ENCODE measurements around the gene APOL5.
"Not testable (repeated sequence)": the region's sequence is repeated elsewhere in the genome, so short reads cannot be mapped to it uniquely, and the experiment has no call there.

The APOL5 gene

GRCh38 chr22:35717572-35717971 is at the start of gene APOL5:
Gene APOL5, plus strand, starts transcription at chr22:35717872. Its CDS starts 0 bp downstream, at chr22:35717872.
- TF ChIP-seq FOXP2 (optimal IDR thresholded peaks at IDR 0.05; ENCODE audit: control extremely low read depth, extremely low read length, insufficient read depth) (no peak), POLR2AphosphoS5 (IDR thresholded peaks at IDR 0.05; ENCODE audit: borderline replicate concordance, low read depth, low read length) (no peak), EZH2 (IDR thresholded peaks at IDR 0.05) (no peak)
- Histone ChIP-seq H3K9ac (ENCODE audit: insufficient read length) (no peak within 1 kb of the TSS), H3K9me3 (ENCODE audit: low read depth, low read length) (no peaks in the 10 kb centered on the region), H3K4me3 (no peak within 1 kb of the TSS), H3K27ac (no peak within 1 kb of the TSS), H3K36me3 (ENCODE audit: insufficient read depth, low read length) (no peaks in the 10 kb centered on the region)
- DNase-seq (ENCODE audit: low read depth, low spot score), result no peak

GRCh38 chr22:35674335-35674734 is 43.3 kb upstream of the APOL5 start:
- TF ChIP-seq EZH2 (IDR thresholded peaks at IDR 0.05) (no peak), FOXP2 (optimal IDR thresholded peaks at IDR 0.05; ENCODE audit: control extremely low read depth, extremely low read length, insufficient read depth) (no peak), POLR2AphosphoS5 (IDR thresholded peaks at IDR 0.05; ENCODE audit: borderline replicate concordance, low read depth, low read length) (no peak)
- no peak overlapping the region for H3K27ac ChIP-seq
- no peak overlapping the region for H3K4me3 ChIP-seq
- H3K9me3 ChIP-seq (ENCODE audit: low read depth, low read length), result no peaks in the 10 kb centered on the region
- DNase-seq (ENCODE audit: low read depth, low spot score), result no peak
- H3K36me3 ChIP-seq (ENCODE audit: insufficient read depth, low read length), result no peaks in the 10 kb centered on the region
- H3K9ac ChIP-seq (ENCODE audit: insufficient read length), result no peak overlapping the region

- DNase-seq (ENCODE audit: low read depth, low spot score); H3K36me3 ChIP-seq (ENCODE audit: insufficient read depth, low read length): not testable (repeated sequence)
Measured at GRCh38 chr22:35676065-35676464, 41.6 kb upstream of the APOL5 start.

GRCh38 chr22:35677460-35678187 is 40.0 kb upstream of the APOL5 start:
- Histone ChIP-seq H3K9ac (ENCODE audit: insufficient read length) (no peak overlapping the region), H3K36me3 (ENCODE audit: insufficient read depth, low read length) (no peaks in the 10 kb centered on the region), H3K4me3 (no peak overlapping the region), H3K27ac (no peak overlapping the region), H3K9me3 (ENCODE audit: low read depth, low read length) (peaks cover 3% of the 10 kb centered on the region; the same call in 1 of the 2 replicates)
- no peak for DNase-seq (ENCODE audit: low read depth, low spot score)
- no peak for TF ChIP-seq EZH2 (IDR thresholded peaks at IDR 0.05)
- no peak for TF ChIP-seq POLR2AphosphoS5 (IDR thresholded peaks at IDR 0.05; ENCODE audit: borderline replicate concordance, low read depth, low read length)
- no peak for TF ChIP-seq FOXP2 (optimal IDR thresholded peaks at IDR 0.05; ENCODE audit: control extremely low read depth, extremely low read length, insufficient read depth)

More at GRCh38 chr22:35676065-35676464, 41.6 kb upstream of the APOL5 start:
- not testable (repeated sequence) for H3K27ac ChIP-seq; H3K4me3 ChIP-seq; H3K9ac ChIP-seq (ENCODE audit: insufficient read length); H3K9me3 ChIP-seq (ENCODE audit: low read depth, low read length)

GRCh38 chr22:35678836-35679235 is 38.8 kb upstream of the APOL5 start:
- H3K36me3 ChIP-seq (ENCODE audit: insufficient read depth, low read length), result no peaks in the 10 kb centered on the region
- H3K4me3 ChIP-seq, result no peak overlapping the region
- H3K27ac ChIP-seq, result no peak overlapping the region
- TF ChIP-seq FOXP2 (optimal IDR thresholded peaks at IDR 0.05; ENCODE audit: control extremely low read depth, extremely low read length, insufficient read depth) (no peak), EZH2 (IDR thresholded peaks at IDR 0.05) (no peak), POLR2AphosphoS5 (IDR thresholded peaks at IDR 0.05; ENCODE audit: borderline replicate concordance, low read depth, low read length) (no peak)
- H3K9me3 ChIP-seq (ENCODE audit: low read depth, low read length), result peaks cover 3% of the 10 kb centered on the region; the same call in 1 of the 2 replicates
- no peak overlapping the region for H3K9ac ChIP-seq (ENCODE audit: insufficient read length)
- no peak for DNase-seq (ENCODE audit: low read depth, low spot score)

- H3K27ac ChIP-seq; H3K9me3 ChIP-seq (ENCODE audit: low read depth, low read length); H3K9ac ChIP-seq (ENCODE audit: insufficient read length); H3K36me3 ChIP-seq (ENCODE audit: insufficient read depth, low read length); DNase-seq (ENCODE audit: low read depth, low spot score); H3K4me3 ChIP-seq: not testable (repeated sequence)
Measured at GRCh38 chr22:35679492-35679891, 38.2 kb upstream of the APOL5 start.

- TF ChIP-seq POLR2AphosphoS5 (IDR thresholded peaks at IDR 0.05; ENCODE audit: borderline replicate concordance, low read depth, low read length) (no peak), FOXP2 (optimal IDR thresholded peaks at IDR 0.05; ENCODE audit: control extremely low read depth, extremely low read length, insufficient read depth) (no peak), EZH2 (IDR thresholded peaks at IDR 0.05) (no peak)
- no peak for DNase-seq (ENCODE audit: low read depth, low spot score)
Measured at GRCh38 chr22:35681454-35682052, 36.1 kb upstream of the APOL5 start.

GRCh38 chr22:35683560-35683959 is 34.1 kb upstream of the APOL5 start:
- no peaks in the 10 kb centered on the region for H3K36me3 ChIP-seq (ENCODE audit: insufficient read depth, low read length)
- no peak for TF ChIP-seq POLR2AphosphoS5 (IDR thresholded peaks at IDR 0.05; ENCODE audit: borderline replicate concordance, low read depth, low read length)
- TF ChIP-seq EZH2 (IDR thresholded peaks at IDR 0.05), result no peak
- no peak for TF ChIP-seq FOXP2 (optimal IDR thresholded peaks at IDR 0.05; ENCODE audit: control extremely low read depth, extremely low read length, insufficient read depth)
- peaks cover 3% of the 10 kb centered on the region; the same call in 1 of the 2 replicates for H3K9me3 ChIP-seq (ENCODE audit: low read depth, low read length)
- no peak overlapping the region for H3K4me3 ChIP-seq
- H3K9ac ChIP-seq (ENCODE audit: insufficient read length), result no peak overlapping the region
- no peak for DNase-seq (ENCODE audit: low read depth, low spot score)
- H3K27ac ChIP-seq, result no peak overlapping the region

More at GRCh38 chr22:35681454-35682052, 36.1 kb upstream of the APOL5 start:
- H3K27ac ChIP-seq, result no peak overlapping the region
- peaks cover 3% of the 10 kb centered on the region; the same call in 1 of the 2 replicates for H3K9me3 ChIP-seq (ENCODE audit: low read depth, low read length)
- H3K9ac ChIP-seq (ENCODE audit: insufficient read length), result no peak overlapping the region
- H3K4me3 ChIP-seq, result no peak overlapping the region
- no peaks in the 10 kb centered on the region for H3K36me3 ChIP-seq (ENCODE audit: insufficient read depth, low read length)

GRCh38 chr22:35684270-35684700 is 33.4 kb upstream of the APOL5 start:
- Histone ChIP-seq H3K9ac (ENCODE audit: insufficient read length) (no peak overlapping the region), H3K4me3 (no peak overlapping the region), H3K27ac (no peak overlapping the region), H3K9me3 (ENCODE audit: low read depth, low read length) (peaks cover 3% of the 10 kb centered on the region; the same call in 1 of the 2 replicates), H3K36me3 (ENCODE audit: insufficient read depth, low read length) (no peaks in the 10 kb centered on the region)
- DNase-seq (ENCODE audit: low read depth, low spot score), result no peak
- TF ChIP-seq EZH2 (IDR thresholded peaks at IDR 0.05) (no peak), POLR2AphosphoS5 (IDR thresholded peaks at IDR 0.05; ENCODE audit: borderline replicate concordance, low read depth, low read length) (no peak), FOXP2 (optimal IDR thresholded peaks at IDR 0.05; ENCODE audit: control extremely low read depth, extremely low read length, insufficient read depth) (no peak)

Measured in SK-N-MC (cell line).